BE2C (cell line): ENCODE measurements around the gene MRPL34.

Experiments used
- DNase-seq: peaks from one replicate; pipeline ENCODE4 v3.0.0-alpha.2; 2020
- H3K27me3 ChIP-seq: fragments of 250-450 bp; sonication (Bioruptor Pico); 2 replicates; pipeline ENCODE4 v1.5.1; 2020; ENCODE audit warnings: mild to moderate bottlenecking
- H3K36me3 ChIP-seq: fragments of 250-450 bp; sonication (Bioruptor Pico); 2 replicates; pipeline ENCODE4 v1.5.1; 2020; ENCODE audit warnings: mild to moderate bottlenecking
- H3K4me1 ChIP-seq: fragments of 250-450 bp; sonication (Bioruptor Pico); 2 replicates; pipeline ENCODE4 v1.5.1; 2020
- H3K4me3 ChIP-seq: 2 replicates; pipeline ENCODE4 v1.5.1; 2011; ENCODE audit warnings: low read depth, low read length
- H3K9me3 ChIP-seq: fragments of 250-450 bp; sonication (Bioruptor Pico); 2 replicates; pipeline ENCODE4 v1.5.1; 2020
- CTCF ChIP-seq: IDR thresholded peaks from 2 replicates; pipeline ENCODE4 v1.5.1; 2012; ENCODE audit warnings: mild to moderate bottlenecking, low read depth, low read length

Gene MRPL34

GRCh38 chr19:17262557-17262956, 43.1 kb upstream of the MRPL34 start:
- Histone ChIP-seq H3K27me3 (no peaks in the 10 kb centered on the region), H3K4me1 (no peaks in the 10 kb centered on the region), H3K36me3 (no peaks in the 10 kb centered on the region), H3K9me3 (peaks cover 3% of the 10 kb centered on the region; the same call in 1 of the 2 replicates), H3K4me3 (no peak overlapping the region)
- DNase-seq: no peak
- no peak for TF ChIP-seq CTCF

GRCh38 chr19:17263712-17264640, 41.7 kb upstream of the MRPL34 start:
- no peaks in the 10 kb centered on the region for H3K27me3 ChIP-seq
- peaks cover 3% of the 10 kb centered on the region; the same call in 1 of the 2 replicates for H3K9me3 ChIP-seq
- H3K4me1 ChIP-seq: no peaks in the 10 kb centered on the region
- DNase-seq: no peak
- no peak for TF ChIP-seq CTCF
- H3K4me3 ChIP-seq: no peak overlapping the region
- H3K36me3 ChIP-seq: peaks cover 3% of the 10 kb centered on the region

GRCh38 chr19:17264641-17264979, 41.1 kb upstream of the MRPL34 start, which contains the start of gene USHBP1:
Gene USHBP1 (minus strand): TSS chr19:17264745. CDS start chr19:17264299, 446 bp downstream.
- no peaks in the 10 kb centered on the region for H3K4me1 ChIP-seq
- DNase-seq: no peak
- TF ChIP-seq CTCF: no peak

GRCh38 chr19:17266026-17266425, 39.6 kb upstream of the MRPL34 start:
- H3K9me3 ChIP-seq: no peaks in the 10 kb centered on the region
- TF ChIP-seq CTCF: no peak
- H3K4me1 ChIP-seq: no peaks in the 10 kb centered on the region
- peaks cover 7% of the 10 kb centered on the region for H3K36me3 ChIP-seq
- DNase-seq: no peak
- no peaks in the 10 kb centered on the region for H3K27me3 ChIP-seq
- no peak overlapping the region for H3K4me3 ChIP-seq

More at GRCh38 chr19:17264641-17264979, 41.1 kb upstream of the MRPL34 start, which contains the start of gene USHBP1:
- Histone ChIP-seq H3K36me3 (peaks cover 4% of the 10 kb centered on the region), H3K4me3 (no peak within 1 kb of the TSS), H3K27me3 (no peaks in the 10 kb centered on the region), H3K9me3 (no peaks in the 10 kb centered on the region; the same call in 1 of the 2 replicates)

- no peaks in the 10 kb centered on the region for H3K4me1 ChIP-seq
- no peak overlapping the region for H3K4me3 ChIP-seq
- TF ChIP-seq CTCF: no peak
- no peak for DNase-seq
- no peaks in the 10 kb centered on the region for H3K9me3 ChIP-seq
- H3K36me3 ChIP-seq: peaks cover 12% of the 10 kb centered on the region
- no peaks in the 10 kb centered on the region for H3K27me3 ChIP-seq
These were observed 39.1 kb upstream of the MRPL34 start for GRCh38 chr19:17266589-17266974.
